Sciatic nerve (tissue), 2 donors: Measurements from ENCODE around the gene CAMSAP1. TPM values are rescaled to one million over a fixed set of nuclear protein-coding genes. Genes with fewer than 3 reads are reported as not detected.

ENCODE experiments used
- ATAC-seq: fragments of 200-7000 bp; cut with Tn5 transposase; one replicate; pipeline ENCODE4 v1.9.1; 2020; ENCODE audit warnings: mild to moderate bottlenecking, moderate library complexity
- DNase-seq: peaks from one replicate; pipeline ENCODE4 v3.0.0-alpha.2; 2020; ENCODE audit warnings: low spot score
- intact Hi-C: fragments of 100-400 bp; cut with DNase I; formaldehyde crosslinking; loops from one replicate; pipeline ENCODE4 v1.14.2; 2022
- total RNA-seq: library from RNA; stranded (reverse); fragmentation: NEBNext Ultra II Directional; extraction: Animal tissue kit (Norgen Biotek cat#: 25700); gene quantifications from one replicate; pipeline ENCODE4 v1.2.1, GENCODE V29; 2021
- donor health status: DM: no; HTN: no; CAD: no.
- donor health status: DM: no; HTN: no; CAD: no.

CAMSAP1 gene
- total RNA-seq, 1 donor from 2014 or later: 39.8 TPM

DNA sequence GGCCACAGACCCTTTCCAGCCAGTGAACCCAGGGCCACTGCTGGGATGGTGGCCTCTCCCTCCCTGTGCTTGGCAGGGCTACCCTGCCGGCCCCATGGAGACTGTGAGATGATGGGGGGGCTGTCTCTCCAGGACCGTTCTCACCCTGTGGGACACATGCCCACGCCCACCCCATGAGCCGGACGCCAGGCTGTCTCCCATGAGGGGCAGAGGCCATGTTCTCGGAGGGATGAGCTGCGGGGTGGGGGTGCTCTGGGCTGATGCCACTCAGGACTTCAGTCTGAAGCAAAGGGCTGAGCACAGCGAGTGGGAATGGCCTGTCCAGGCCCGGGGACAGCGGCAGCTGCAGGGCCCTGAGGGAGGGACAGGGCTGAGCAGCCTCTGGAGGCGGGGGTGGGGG is 116.5 kb downstream of the CAMSAP1 start:
- ATAC-seq (no peak), DNase-seq (no peak)
- intact Hi-C loops: no loop called here

DNA sequence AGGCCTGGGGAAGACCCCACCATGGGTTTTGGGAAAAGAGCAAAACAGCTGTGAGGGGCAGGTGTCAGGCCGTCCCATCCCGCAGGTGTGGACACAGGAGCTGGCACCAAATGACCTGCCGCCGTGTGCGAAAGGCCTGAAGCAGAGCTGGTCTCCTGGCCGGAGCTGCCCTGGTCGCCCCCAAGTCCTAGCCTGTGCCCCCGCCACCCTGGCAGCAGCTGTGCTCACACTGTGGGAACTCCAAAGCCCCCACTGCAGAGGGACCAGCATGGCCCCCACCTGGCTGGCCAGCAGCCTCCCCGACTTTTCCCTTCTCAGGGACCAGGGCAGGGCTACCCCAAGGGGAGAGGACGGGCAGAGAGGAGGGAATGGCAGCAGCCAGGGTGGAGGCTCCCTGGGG is 117.0 kb downstream of the CAMSAP1 start:
- no peak for DNase-seq
- no peak for ATAC-seq
- intact Hi-C loops: no loop called here

DNA sequence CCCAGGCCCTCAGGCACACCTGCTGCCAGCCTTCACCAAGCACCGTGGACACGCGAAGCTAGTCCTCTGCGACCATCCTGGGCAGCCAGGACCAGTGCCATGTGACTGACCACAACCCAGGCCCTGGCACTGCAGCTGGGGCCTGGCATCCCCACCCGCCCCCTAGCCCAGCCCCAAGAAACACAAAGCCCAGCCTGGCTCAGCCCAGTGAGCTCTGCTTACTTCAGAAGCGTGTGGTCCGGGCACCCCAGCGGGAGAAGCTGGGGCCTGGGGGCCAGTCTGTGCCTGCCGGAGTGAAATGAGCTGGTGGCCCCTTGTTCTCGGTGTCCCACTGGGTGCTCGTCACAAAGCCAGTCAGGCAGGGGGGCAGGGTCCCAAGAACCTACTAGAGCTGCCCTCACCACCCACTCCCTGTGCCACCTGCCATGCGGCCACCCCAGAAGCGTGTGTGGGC is 117.5 kb downstream of the CAMSAP1 start:
- no peak for ATAC-seq
- no peak for DNase-seq
- intact Hi-C loops: no loop called here

DNA sequence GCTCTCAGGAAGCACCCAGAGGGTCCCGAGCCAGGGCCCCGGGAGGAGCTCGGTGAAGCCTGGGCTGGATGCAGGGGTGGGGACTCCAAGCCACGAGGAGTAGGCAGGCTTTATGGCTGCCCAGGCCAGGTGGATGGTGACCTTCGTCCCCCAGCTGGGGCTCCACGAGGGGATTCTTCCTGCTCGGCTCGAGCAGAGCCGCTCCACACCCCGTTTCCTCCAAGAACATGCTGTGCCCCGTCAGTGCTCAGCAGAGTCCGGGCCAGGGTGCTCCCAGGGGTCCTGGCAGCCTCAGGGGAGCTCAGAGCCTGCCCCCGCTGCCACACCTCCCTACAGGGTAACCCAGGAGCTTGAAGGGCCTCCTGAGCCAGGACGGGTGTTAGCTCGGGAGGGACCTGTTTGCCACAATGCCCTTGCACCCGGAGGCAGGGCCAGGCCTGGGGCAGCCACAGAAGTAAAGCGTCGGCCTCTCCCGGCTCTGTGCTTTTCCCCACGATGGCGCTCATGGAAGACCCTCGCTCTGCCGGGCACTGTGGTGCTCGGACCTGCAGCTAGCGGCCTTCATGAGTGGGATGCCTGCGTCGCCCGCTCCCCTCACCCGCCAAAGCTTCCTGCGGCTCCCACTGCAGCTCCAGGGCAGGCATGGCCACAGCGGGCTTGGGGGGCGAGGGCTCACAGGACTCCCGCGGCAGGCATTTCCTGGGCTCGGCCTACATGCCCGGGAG is 118.6 kb downstream of the CAMSAP1 start:
- DNase-seq: no peak
- no peak for ATAC-seq
- intact Hi-C loops: no loop called here

DNA sequence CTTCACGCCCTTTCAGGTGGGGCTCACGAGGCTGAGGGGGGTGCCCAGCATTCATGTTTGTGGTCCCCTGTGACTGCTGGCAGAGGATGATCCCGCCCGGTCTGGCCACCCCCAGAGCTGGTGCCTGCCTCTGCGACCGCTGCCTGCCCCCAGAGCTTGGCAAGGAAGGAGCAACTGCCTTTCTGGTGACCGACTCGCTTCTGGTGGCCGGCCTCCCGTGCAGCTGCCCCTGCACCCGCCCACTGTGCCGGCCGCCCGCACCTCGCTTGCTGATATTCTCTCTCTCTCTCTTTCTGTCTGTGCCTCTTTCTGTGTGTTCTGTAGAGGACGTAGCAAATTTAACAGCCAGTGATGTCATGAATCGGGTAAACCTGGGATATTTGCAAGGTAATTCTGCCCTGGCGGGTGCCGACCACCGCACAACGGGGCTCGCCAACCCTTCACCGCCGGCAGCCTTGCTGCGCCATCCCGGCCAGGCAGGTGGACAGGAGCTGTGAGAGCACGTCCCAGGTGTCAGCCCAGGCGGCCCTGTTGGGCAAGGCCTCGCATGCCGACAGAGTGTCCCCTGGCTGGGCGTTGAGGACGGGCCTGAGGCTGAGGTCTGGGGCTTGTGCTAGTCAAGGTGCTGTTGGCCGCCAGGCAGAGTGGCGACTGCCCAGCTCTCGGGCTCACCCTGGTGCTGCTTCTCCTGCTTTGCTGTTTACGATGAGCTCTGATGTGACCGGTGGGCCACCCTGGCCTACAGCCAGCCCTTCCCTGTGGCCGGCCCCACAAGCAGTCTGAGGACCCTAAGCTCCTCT is 119.4 kb downstream of the CAMSAP1 start:
- intact Hi-C loops: no loop called here
- no peak for DNase-seq
- ATAC-seq: no peak

DNA sequence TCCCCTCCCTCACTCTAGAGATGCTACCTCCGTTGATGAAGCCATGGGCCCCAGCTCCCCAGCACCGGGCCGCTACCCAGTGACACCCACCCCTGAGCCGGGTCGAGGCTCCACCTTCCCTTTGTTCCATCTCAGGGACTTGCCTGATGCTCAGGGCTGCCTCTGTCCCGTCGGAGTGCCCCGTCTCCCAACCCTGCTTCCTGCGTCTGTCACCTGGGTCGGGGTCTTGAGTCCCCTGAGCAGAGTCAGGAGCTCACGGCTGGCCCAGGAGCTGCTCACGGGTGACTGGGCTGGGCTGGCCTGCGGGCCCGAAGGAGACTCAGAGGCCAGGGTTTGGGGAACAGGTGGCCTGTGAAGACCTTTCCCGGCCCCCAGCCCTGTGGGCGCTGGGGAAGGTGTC is 120.0 kb downstream of the CAMSAP1 start:
- intact Hi-C loops: no loop called here
- ATAC-seq (no peak), DNase-seq (no peak)

DNA sequence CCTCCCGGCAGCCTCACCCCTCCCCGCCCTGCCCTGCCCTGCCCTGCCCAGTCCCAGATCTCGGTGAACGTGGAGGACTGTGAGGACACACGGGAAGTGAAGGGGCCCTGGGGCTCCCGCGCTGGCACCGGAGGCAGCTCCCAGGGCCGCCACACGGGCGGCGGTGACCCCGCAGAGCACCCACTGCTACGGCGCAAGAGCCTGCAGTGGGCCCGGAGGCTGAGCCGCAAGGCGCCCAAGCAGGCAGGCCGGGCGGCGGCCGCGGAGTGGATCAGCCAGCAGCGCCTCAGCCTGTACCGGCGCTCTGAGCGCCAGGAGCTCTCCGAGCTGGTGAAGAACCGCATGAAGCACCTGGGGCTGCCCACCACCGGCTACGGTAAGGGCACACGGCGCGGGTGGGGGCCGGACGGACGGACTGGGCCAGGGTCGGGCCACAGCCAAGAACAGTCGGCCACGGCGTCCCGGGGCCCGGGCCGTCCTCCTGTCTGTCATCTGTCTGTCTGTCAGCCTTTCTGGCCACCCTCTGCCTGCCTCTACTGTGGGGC is 121.1 kb downstream of the CAMSAP1 start:
- ATAC-seq (no peak), DNase-seq (no peak)
- intact Hi-C loops: no loop called here

DNA sequence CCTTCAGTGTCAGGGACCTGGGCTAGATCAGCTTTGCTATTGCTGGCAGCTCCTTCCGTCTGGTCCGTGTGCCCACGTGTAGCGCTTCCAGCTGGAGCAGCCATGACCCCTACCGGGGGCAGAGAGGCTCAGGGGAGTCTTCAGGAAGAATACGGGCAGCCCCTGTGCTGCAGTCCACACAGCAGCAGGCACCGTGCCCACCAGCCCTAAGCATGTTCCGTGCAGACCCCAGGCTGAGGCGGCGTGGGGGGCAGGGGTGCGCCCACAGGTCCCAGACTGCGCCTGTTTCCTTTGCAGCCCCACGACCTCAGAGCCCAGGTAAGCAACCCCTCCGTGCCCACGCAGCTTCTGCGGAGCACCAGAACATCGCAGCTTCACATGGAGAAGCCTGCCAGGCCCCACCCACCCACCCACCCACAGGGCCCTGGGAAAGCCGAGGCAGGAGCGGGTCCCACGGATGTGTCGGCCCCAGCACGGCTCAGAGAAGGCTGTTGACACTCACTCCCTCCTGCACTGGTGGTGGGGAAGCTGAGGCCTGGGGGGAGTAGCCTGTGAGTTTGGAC is 122.3 kb downstream of the CAMSAP1 start:
- DNase-seq: no peak
- intact Hi-C loops: no loop called here
- no peak for ATAC-seq

DNA sequence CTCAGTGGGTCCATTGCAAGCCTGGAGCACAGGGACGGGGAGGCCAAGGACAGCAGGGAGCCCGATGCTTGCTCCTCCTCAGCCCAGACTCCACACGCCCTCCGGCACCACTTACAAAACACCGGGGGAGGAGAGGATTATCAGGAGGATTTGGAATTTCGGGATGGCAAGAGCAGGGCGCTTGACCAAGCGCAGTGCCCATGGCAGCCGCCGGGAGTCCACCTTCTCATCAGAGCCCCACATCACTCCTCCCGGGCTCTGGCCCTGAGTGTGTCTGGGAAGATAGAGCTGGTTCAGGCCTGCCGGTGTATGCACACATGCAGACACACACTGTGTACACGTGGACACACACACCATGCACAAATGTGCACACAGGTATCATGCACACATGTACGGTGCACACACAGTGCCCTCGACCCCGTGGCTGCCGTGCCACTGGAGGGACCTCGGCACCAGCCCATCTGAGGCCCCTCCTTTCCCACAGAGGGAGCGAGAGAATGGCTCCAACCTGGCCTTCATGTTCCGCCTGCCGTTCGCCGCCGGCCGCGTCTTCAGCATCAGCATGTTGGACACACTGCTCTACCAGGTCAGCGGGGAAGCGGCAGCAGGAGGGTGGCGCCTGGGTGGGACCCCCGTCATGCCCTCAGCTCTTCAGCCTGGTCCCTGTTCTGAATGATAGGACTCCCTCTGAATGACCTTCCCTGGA is 123.7 kb downstream of the CAMSAP1 start:
- intact Hi-C loops: no loop called here

DNA sequence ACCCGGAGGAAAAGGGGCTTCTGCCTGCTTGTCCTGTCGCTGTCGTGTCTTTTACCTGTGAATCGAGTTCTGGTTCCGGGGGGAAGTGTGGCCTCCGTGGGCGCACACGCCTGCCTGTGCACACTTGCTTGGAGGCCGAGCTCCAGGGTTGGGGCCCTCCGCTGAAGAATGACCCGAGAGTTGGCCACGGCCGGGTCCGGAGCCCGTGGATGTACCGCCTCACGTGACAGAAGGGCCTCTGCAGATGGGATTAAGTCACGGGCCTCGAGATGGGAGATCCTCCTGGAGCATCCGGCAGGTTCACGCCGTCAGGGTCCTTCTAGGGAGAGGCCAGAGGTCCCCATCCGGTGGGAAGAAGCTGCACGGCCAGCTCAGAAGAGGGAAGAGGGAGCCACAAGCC is 124.4 kb downstream of the CAMSAP1 start:
- ATAC-seq (no peak), DNase-seq (no peak)
- intact Hi-C loops: no loop called here

More for the DNA sequence above, 123.7 kb downstream of the CAMSAP1 start:
- ATAC-seq (no peak), DNase-seq (no peak)

DNA sequence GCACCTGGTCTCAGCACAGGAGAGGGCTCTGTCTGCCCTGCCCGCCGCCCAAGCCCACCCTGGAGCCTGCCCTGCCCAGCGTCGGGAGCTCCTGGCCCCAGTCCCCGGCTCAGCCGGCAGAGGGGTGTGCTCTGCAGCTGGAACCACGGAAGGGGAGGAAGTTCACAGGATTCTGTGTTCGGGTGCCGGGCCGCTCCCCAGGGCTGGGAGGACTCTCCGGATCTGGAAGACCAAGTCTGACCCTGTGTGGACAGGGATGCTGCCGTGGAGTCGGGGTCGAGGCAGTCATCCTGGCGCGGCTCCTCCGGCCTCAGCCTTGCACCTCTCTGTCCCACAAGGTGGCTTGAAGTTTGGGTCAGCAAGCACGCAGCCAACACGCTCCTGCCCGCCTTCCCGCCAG is 126.7 kb downstream of the CAMSAP1 start:
- DNase-seq: no peak
- intact Hi-C loops: no loop called here
- ATAC-seq: no peak

DNA sequence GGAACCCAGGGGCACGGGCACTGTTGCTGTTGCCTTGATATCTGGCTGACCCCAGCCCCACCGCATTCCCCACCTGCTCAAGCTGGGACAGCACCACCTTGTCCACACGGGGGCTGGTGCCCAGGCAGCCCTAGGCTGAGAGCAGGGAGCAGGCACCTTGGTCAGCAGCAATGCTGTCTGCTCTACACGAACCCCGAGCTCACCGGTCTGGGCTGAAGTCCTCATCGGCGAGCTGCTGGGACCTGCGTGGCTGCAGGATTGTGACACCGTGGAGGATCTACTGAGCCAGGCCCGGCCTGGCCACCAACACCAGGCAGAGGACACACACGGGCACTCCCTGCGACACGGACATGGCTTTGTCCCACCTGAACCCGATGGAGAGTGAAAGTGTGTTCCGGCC is 127.3 kb downstream of the CAMSAP1 start:
- ATAC-seq (no peak), DNase-seq (no peak)
- intact Hi-C loops: no loop called here

DNA sequence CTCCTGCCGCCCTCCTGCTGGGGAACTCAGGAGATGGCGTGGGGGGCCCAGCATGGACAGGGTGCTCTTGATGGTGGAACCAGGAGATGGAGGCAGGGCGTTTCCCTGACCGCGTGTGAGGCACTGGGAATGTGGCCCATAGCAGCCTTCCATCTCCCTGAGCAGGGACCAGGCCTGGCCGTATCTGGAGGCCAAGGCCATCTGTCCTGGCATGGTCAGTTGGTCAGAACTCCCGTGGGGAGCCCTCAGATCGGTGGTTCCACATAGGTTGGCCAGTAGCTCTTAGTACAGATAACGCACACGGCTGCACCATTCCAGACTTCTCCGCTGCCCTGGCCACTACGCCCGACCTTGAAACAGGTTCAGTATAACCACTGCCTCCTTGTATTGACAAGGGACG is 127.8 kb downstream of the CAMSAP1 start:
- ATAC-seq (no peak), DNase-seq (no peak)
- intact Hi-C loops: no loop called here

DNA sequence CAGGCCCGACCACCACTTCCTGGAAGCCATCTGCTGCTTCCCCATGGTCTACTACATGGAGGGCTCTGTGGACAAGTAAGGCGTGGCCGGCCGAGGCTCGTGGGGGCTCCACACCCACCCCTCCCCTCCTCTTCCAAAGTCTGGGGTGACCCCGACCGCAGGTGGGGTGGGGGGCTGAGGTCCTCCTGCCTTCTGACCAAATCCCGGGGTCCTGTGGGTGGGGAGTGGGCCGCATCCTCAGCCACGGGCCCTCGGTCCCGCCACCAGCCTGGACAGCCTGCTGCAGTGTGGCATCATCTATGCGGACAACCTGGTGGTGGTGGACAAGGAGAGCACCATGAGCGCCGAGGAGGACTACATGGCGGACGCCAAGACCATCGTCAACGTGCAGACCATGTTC is 128.9 kb downstream of the CAMSAP1 start:
- DNase-seq: no peak
- intact Hi-C loops: no loop called here
- ATAC-seq: no peak

DNA sequence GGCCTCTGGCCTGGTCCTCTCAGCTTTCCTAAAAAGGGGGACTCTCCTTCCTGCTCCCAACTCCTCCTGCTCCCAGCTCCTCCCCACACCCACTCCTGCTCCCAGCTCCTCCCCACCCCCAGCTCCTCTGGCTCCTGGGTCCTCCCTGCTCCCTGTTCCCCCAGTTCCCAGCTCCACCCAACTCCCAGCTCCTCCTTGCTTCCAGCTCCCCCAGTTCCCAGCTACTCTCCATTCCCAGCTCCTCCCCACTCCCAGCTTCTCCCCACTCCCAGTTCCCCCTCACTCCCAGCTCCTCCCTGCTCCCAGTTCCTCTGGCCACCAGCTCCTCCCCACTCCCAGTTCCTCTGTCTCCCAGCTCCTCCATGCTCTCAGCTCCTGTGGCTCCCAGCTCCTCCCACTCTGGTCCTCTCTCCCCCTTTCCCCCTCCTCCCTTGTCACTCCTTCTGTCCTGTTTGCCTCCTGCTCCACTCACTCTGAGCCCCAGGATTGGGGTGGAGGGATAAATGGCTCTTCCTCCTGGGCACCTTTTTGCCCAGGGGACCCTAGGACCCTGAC is 129.6 kb downstream of the CAMSAP1 start:
- intact Hi-C loops: no loop called here
- ATAC-seq (no peak), DNase-seq (no peak)

DNA sequence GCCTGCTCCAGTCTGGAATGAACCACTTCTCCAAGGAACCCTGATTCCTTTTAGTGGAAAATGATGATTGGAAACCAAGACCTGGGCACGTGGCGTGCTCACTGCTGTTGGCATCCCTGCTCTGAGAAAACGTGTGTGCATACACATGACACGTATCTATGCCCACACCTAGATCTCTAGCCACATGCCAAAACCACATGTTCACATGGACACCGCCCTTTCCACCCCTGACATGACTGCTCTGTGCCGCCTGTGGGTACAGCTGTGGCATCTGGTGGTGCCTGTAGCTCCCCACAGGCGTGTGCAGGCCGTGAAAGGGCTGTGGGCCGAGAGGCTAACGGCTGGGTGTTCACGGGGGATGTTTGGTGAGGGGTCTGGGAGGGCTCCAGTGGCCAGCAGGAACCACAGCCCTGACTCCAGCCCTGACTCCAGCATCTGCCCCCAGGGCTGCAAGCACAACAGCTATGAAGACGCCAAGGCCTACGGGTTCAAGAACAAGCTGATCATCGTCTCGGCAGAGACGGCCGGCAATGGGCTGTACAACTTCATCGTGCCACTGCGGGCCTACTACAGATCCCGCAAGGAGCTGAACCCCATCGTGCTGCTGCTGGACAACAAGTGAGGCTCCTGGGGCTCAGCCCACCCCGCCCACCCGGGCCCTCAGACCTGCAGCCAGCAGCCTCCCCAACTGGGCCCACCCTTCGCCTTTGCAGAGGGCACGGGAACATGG is 130.3 kb downstream of the CAMSAP1 start:
- intact Hi-C loops: no loop called here
- ATAC-seq: no peak
- no peak for DNase-seq

DNA sequence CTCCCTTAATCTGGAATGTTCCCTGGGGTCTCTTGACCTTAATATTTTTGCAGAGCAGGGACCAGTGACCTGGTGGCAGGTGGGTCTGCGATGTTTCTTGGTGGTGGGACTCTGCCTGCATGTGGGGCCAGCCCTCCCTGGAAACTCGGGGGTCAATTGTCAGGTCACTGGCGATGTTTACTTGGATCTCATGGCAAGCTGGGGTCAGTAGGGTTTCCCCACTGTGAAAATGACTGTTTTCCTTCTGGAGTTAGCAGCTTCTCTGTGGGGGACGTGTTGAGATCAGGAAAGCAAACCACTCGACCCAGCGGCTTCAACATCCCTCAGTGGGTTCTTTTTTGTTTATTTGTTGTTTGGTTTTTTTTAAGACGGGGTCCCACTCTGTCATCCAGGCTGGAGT is 131.4 kb downstream of the CAMSAP1 start:
- DNase-seq: no peak
- intact Hi-C loops: no loop called here
- ATAC-seq: no peak

DNA sequence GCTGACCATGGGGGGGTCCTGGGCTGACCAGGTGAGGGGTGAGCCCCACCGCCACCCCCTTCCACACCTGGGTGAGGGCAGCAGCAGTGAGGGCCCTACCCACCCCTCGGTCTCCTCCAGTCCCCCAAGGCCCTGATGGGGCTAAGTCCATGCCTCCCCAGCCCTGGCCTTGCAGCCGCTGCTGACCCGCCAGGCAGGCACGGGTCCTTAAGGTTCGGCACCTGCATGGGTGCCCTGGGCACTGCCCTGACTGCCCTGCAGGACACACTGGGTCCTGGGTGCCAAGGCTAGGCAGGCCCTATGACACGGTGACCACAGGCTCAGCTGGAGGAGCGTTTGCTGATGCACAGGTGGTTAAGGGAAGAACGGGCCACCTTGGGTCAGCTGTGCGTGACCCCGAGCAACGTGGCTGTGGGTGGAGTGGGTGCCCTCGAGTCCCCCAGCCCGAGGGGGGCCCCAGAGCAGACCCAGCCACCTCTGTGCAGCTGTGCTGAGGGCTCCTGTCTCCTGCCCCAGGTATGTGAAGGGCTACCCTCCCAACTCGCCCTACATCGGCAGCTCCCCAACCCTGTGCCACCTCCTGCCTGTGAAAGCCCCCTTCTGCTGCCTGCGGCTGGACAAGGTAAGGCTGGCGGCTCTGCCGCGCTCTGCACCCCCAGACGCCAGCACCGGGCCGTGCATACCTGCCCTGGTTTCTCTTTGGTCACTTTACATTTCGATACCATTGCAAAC is 132.4 kb downstream of the CAMSAP1 start:
- intact Hi-C loops: no loop called here
- ATAC-seq: no peak

More for the DNA sequence above, 132.4 kb downstream of the CAMSAP1 start:
- DNase-seq: no peak
